Stimulated activated CD8-positive, alpha-beta memory T cell treated with anti-CD3 and anti-CD28 coated beads, Interleukin-7, amount 100 ng/mL, for 1 hour (primary cell): Measurements from ENCODE around the gene SLC39A5.
"Not testable (repeated sequence)": the region's sequence is repeated elsewhere in the genome, so short reads cannot be mapped to it uniquely, and the experiment has no call there.

Source experiments
- DNase-seq, 2 donors: peaks; one replicate each; pipeline ENCODE4 v3.0.0-alpha.2; 2020; ENCODE audit warnings: low read depth in 2 of 2

Gene SLC39A5, protein sequence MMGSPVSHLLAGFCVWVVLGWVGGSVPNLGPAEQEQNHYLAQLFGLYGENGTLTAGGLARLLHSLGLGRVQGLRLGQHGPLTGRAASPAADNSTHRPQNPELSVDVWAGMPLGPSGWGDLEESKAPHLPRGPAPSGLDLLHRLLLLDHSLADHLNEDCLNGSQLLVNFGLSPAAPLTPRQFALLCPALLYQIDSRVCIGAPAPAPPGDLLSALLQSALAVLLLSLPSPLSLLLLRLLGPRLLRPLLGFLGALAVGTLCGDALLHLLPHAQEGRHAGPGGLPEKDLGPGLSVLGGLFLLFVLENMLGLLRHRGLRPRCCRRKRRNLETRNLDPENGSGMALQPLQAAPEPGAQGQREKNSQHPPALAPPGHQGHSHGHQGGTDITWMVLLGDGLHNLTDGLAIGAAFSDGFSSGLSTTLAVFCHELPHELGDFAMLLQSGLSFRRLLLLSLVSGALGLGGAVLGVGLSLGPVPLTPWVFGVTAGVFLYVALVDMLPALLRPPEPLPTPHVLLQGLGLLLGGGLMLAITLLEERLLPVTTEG

DNA sequence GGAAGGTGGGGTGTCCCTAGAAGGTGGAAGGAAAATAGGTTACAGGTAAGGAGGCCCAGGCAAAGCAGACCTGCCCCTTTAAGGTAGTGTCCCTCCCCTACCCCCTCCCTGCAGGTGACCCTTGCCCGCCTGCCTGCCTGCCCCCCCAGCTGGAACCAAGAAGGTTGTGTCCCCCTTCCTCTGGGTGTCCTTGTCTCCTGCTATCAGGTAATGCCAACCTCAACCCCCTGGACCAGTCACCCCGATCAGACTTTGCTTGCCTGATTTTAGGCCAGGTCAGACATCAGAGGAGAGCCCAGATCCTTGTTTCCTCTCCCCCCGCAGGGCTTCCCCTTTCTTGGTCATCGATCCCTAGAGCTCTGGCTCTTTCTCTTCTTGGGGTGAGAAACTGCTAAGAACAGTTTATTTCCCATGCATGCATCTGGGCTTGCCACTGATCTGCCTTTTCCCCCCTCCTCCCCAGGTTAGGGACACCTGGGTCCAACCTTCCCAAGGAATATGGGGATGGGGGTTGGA lies at the start of gene SLC39A5:
Gene SLC39A5 (plus strand): TSS at position 136 of the 516 bp plus-strand sequence. CDS start 1,224 bp downstream, outside the sequence.
- no peak for DNase-seq

DNA sequence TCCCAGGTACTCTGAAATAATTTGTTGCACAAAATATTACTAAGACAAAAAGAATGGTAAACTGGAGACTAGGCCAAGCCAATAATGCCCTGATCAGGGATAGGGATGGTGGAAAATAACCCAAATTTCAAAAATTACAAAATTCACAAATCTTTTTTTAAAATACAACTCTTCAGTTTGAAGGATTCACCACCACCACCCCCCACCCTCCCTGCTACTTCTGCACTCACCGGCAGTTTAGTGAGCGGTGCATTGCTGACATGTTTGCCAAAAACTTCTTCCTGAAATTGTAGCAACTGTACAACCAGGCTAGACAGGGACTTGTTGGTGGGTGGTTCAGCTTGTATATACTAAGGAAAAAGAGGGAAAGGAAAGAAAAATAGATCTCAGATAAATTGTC lies 42.9 kb upstream of the SLC39A5 start:
- DNase-seq, result no peak

DNA sequence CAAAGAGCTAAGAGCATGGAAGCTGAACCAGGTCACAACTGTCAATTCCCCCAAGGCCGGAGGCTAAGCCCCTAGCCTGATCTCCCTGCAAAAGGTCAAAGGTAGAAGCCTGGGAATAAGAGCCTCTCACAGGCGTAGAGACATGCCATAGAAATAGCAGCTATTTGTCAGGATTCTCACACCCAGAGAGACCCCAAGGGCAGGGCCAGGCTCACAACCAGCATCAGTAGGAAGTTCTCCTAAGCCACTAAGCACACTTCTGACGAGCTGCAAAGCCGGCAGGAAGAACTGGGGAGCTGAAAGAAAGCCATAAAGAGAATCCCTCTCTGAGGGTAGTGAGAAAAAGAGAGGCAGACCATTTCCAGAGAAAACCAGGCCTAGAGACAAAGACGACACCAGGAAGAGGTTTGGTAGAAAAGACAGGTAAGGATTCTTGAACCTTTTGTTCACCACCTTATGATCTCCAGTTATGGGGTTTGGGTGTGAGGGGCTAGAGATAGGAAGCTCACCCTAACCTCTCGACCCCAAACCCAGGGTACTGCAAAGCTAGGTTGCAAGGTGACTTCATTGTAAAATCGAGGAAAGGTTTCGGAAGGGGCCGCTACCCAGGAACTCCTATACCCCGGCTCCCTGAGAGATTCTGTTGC lies 41.6 kb upstream of the SLC39A5 start:
- no peak for DNase-seq

DNA sequence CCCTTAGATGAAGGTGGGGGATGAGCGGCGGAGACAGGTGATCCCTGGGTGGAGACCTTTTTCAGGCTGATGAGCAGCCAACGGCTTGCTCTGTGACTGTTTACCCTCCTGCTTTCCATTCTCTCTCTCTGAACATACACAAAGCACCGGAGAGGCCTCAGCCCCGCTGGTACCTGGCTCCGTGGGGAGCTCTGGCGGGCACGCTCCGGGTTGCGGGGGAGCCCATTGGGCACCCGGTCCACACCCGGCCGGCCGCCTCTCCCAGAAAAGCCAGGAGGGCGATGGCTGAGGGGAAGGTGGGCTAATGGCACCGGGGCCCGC lies 41.1 kb upstream of the SLC39A5 start:
- DNase-seq, result no peak

DNA sequence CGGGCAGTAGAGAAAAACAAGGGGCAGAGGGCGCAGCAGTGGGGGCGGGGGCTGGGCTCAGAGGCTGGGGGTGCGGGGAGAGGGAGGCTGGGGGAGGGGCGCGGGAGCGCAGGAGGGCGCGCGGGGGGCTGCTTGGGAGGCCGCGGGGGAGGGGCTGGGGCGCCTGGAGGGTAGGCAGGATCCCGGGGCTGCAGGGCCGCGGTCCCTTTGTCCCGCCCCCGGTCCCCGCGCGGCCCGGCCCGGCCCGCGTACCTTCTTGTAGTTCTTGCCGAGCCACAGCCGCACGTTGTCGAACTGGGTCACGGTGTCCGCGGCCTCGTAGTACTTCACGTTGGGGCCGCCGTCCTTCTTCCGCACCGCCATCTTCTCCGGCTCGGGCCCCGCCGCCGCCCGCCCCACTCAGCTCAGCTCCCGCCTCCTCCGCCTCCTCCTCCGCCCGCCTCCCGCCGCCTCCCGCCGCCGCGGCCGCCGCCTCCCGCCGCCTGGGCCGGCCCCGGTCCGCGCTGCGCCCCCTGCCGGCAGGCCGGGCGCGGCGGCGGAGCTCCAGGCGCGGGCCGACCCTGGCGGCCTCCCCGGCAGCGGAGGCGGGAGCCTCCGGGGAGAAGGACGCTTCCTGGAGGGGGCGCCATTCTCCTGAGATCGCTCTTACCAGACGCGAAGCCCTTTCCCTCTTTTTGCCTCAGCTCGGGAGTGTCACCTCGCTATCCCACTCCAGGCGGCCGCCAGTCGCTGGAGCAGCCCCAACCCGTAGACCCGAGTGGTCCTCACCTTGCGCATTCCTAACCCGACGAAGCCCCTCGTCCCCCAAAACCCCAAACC lies 40.5 kb upstream of the SLC39A5 start, which contains the start of gene SMARCC2:
Gene SMARCC2 (minus strand): TSS at position 385 of the 819 bp plus-strand sequence. CDS start 22 bp downstream, at position 363.
- peak; percentile 62 to 67 for DNase-seq

DNA sequence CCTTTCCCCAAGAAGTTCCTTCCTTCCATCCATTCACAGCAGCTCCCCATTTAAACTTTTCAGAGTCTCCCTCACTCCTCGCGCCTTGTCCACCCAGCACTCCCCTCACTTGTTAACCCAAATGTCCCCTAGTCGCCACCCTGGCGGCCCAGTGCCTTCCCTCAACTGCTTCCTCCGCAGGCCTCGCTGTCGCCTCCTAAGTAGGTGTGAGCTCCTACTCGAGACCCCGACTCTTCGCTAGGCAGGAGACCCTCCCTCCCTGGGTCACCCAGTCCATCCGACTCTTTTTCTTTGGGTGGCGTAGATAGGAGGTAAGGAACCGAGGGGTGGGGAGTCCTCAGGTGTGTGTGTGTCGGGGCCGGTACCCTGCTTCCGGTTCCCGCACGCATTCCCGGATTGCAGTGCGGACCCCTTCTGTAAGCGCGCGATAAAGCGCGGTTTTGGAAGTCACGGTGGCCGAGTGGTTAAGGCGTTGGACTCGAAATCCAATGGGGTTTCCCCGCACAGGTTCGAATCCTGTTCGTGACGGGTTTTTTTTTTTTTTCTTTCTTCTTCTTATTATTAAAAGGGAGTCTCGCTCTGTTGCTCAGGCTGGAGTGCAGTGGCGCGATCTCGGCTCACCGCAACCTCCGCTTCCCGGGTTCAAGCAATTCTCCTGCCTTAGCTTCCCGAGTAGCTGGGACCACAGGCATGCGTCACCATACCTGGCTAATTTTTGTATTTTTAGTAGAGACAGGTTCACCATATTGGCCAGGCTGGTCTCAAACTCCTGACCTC lies 39.7 kb upstream of the SLC39A5 start:
- peak; percentile 41 to 42 for DNase-seq

DNA sequence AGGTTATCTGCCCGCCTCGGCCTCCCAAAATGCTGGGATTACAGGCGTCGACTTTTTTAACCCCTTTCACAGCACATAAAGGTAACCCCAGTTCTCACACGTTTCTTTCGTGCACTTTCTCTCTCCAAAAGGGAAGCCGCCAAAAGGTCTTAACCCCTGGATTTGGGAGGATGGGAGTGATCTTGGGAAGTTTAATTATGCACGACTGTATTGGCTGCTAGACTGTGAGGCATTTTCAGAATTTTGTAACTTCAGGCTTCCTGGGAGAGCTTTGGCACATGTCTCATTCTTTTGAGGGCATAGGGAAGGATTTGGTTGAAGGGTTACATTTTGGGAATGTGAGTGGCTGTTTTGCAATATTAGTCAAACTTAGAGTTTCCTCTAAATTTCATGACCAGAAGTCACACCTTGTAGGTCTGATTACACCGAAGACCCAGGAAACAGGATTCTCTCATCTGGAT lies 39.1 kb upstream of the SLC39A5 start:
- DNase-seq, result no peak

DNA sequence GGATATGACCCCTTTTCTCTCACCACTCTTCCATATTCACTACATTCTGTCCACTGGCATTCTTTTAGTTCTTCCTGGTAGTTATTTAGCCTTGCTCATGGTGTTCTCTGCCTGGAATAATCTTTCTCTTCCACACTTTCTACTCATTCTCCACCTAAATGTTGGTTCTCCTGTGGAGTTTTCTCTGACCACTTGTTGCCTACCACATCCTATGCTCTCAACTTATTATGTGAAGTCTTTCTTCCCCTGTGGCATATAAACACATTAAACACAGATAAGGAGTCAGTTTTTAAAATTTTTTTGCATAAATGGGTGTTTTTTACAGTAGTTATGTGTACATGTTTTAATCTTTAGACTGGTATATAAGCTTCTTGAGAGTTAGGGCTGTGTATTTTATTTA lies 37.3 kb upstream of the SLC39A5 start:
- DNase-seq, result no peak

DNA sequence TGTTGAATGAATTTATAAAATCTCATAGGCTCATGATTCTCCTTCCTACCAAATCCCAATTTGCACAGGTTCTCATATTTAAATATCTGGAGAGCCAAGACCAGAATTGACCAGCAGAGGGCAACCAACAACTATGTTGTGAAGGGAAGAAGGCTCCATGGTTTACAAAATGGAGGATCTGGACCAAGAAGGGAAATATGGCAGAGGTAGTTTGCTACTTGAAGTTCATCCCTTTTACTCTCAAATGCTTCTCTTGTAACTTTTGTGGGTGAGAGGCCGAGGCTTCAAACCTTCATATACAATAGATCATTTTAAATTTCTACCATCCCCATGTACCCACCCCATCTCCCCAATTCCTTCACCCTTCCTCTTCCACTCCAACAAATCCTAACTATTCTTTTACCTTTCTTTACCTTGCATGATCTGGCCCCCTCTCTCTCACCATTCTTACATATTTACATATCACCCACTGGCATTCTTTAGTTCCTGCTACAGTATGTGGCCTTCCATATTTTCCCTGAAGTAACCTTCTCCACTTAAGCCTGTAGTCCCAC lies 36.7 kb upstream of the SLC39A5 start:
- DNase-seq, result peak; percentile 29 to 52

DNA sequence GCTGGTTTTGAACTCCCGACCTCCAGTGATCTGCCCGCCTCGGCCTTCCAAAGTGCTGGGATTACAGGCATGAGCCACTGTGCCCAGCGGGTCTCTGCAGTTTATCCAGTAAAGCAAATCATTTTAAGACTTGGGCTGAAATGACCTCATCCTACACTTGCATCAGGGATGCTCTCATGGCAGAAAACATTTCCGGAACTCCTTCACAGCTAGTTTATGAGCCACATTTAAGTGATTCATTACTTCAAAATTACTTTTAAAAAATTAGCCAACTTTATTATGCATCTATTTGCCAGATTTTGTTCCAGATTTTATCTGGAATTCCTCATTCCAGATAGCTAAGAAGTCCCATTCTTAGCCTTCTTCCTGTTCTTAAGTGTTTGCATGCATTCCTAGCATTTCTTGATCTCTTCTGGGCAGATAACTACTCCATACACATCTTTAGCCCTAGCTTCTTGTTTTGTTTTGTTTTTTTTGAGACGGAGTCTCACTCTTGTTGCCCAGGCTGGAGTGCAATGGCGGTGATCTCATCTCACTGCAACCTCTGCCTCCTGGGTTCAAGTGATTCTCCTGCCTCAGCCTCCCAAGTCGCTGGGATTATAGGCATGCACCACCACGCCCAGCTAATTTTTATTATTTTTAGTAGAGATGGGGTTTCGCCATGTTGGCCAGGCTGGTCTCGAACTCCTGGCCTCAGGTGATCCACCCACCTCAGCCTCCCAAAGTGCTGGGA lies 32.9 kb upstream of the SLC39A5 start:
- DNase-seq, result not testable (repeated sequence)

DNA sequence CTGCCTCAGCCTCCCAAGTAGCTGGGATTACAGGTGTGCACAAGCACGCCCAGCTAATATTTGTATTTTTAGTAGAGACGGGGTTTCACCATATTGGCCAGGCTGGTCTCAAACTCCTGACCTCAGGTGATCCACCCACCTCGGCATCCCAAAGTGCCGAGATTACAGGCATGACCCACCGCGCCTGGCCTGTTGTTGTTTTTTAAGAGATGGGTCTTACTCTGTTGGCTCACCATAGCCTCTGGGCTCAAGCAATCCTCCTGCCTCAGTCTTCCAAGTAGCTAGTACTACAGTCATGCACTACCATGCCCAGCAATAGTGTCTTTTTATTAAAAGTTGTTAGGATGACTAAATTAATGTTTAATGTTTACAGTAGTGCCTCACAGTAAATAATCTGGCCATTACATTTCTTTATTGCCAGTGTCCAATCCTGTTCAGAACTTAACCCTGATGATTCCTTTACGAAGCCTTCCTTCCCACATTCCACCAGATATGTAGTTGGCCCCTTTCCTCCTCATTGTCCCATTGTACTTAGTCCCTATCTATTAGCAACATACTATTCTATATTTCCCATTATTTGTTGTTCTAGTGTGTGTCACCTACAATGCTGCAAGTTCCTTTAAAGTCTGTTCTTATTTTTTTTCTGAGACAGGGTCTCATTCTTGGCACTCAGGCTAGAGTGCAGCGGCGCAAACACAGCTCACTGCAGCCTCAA lies 31.8 kb upstream of the SLC39A5 start:
- no peak for DNase-seq

DNA sequence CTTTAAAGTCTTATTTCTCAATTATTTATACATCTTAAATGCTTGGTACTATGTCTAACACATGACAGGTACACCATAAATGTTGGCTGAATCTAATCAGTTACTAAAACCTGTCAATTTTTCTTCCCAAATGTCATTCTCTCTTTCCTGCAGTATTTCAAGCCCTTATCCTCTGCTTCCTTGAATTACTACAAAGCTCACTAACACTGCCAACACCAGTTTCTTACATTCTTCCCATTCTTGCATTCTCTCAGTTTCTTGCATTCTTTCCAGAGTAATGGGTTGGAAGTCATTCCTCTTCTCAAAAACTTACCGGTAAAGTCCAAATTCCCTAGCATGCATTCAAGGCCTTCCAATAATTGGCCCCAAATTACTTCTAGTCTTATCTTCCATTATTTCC lies 31.0 kb upstream of the SLC39A5 start:
- DNase-seq, result no peak

DNA sequence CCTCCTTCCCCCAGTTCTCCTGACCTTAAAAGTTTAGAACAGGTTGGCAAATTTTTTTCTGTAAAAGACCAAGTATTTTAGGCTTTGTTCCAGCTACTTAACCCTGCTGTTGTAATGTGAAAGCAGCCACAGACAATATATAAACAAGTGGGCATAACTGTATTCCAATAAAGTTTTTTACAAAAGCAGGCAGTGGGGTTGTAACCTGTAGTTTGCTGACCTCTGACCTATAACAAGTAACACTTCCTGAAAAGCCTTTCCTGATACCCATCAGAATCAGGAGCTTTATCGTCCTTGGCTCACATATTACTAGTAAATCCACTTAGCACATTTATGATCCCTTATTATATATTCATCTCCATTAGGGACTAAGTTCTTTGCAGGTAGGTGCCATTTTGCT lies 27.5 kb upstream of the SLC39A5 start:
- no peak for DNase-seq

DNA sequence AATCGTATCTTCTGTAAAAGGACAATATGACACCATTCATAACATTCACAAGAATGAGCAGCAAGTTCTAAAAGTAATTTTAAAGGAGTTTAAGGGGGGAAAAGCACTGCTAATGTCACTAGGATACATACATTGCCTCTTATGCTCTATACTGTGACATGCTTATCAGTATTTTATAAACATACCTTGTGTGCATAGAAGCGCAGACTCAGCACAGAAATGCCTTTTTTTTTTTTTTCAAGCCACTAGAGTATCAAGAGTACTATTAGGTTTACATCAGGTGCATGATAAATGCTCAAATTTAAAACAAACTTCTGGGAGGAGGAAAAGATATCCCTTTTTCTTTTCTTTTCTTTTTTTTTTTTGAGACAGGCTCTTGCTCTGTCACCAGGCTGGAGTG lies 27.0 kb upstream of the SLC39A5 start:
- no peak for DNase-seq

DNA sequence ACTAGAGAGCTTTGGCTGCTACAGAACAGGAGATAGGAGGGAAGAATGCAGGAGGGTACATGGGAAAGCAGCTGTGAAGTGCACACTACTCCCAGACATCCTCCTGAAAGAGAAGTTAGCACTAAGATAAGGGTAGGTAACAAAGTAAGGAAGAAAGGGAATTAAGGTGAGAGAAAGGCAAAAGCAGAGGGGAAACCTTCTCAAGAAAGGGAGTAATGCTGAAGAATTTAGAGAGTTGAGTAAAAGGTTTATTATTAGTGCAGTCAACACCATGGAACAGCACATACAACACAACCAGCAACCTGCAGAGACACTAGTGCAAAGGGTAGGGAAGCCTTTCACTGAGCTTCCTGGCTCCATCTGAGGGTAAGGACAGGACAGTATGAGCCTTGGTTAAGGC lies 25.6 kb upstream of the SLC39A5 start:
- no peak for DNase-seq

DNA sequence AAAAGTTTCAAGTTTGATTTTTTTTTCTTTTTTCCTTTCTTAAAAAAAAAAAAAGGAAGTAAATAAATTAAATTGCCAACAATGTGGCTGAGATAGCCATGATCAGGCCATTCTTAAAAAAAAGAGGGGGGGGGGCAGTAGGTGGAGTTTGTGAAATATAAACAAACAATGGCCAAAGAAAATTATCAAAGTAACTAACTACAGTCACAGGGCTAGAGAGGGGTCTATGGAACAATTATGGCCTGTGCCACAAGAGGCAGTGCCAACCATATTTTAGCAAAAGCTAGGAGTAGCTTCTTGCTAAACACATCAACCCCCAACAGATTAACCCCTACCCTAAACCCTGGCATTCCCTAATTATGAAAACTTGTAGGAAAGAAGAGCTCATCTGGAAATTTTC lies 24.4 kb upstream of the SLC39A5 start:
- DNase-seq, result no peak

DNA sequence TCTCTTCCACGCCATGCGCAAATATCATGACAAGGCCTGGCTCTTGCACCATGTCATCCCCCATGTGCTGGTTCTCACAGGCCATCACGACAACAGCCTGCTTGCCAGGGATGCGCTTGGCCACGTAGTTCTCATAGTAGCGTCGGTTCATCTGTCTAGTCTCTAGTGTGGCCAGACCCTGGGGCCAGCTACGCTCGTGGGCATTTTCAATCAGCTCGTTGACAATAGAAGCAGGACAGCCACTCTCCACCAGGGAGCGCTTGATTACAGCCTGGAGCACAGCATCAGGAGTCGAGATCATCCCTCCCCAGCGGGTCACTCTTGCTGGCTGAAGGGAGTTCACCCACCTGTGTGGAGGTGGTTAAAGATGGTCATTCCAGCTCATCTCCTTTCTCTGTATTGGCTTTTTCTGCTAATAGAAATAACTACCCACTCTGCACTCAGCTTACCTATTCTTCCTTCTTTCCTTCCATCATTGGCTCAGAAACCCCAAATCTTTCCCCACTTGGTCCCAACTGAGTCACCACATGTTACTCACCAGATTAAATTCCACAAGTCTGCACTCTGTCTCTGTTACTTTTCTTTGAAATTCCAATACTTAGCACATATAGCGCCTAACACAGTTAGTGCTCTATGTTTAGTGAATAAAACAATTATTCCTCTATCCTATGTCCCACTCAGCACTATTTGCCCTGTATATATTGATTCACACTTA lies 23.2 kb upstream of the SLC39A5 start:
- no peak for DNase-seq

DNA sequence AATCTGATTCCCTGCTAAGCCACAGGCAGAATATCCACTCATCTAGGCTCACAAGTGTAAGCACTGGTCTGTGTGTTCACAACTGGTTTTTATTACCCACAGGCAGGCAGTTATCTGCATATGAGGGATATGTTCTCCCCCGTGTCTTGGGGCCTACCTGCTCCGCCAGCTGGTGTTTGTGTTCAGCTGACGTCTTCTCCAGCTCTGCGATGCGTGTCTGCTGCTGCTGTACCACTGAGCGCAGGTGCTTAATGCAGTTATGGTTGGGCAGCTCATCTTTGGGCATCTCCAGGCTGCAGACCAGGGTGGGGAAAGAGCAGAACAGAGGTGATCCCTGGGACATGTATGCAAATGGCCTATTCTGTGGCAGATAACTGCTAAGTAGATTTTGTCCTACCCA lies 21.8 kb upstream of the SLC39A5 start:
- DNase-seq, result no peak

DNA sequence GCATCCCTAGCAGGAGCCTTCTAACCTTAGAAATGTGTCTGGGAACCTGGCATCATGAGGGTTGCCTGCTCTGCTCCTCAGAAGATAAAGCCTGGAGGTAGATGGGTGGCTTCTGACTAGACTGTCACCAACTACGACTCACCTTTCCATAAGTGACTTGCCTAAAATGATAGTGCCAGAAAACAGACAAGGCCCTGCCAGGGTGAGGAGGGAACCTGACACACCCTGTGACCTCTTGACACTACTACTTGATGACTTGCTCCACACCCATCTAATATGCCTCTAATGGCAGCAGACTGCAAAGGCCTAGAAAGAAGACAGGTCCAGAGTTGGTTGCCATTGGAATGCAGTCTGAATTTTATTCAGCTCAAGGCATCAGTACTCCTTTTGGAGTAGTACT lies 17.5 kb upstream of the SLC39A5 start:
- DNase-seq, result no peak
